ENCODE results near the gene RMDN3.

Gene RMDN3

DNA sequence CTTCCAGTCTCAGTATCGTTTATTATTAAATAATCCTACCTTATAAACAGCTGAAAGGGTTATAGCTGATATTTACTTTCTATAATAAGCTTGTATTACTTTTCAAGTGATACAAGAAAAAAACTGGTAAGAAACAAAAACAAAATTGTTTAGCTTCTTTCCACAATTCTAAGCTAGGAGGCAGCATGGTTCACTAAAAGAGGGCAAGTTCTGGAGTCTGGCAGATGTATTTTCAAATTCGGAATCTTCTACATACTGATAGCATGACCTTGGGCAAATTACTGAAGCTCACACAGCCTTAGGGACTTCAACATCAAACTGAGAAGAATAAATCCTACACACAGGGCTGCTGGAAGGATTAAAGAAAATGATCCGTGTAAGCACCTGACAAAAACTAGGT, 30.1 kb upstream of the RMDN3 start:
- TF ChIP-seq POLR2A (IDR thresholded peaks at IDR 0.05; ENCODE audit: low read length) (no peak), GATA1 (IDR thresholded peaks at IDR 0.05; ENCODE audit: low read depth, low read length) (no peak)
- no peak for DNase-seq

DNA sequence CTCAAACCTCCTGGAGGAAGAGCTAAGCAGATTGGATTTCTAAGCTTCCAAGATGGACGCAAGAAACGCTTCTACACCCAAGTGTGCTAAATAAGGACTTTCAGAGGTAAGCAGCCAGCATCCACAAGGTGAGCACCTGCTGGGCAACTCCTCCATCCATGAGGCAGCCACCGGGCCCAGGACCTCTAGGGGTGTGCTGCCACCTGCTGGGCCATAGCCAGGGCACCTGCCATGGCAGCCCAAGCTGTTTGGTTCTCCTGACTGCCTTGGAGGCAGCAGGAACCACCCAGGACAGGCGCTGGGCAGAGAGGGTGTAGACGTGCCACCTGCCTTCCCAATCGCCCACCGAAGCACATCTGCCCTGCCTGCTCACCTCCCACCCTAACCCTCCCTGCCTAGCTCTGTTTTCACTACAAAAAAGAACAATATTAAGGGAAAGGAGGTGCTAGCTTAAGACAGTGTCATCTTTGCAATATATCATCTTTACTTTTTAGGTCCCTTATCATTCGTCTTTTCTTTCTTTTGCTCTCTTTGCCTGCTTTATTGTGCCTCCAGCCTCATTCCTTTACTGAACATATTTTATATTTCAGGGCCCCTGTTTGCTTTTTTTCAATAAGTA, 27.7 kb upstream of the RMDN3 start:
- peak; percentile 76 to 89 for DNase-seq
- no peak for TF ChIP-seq POLR2A (IDR thresholded peaks at IDR 0.05; ENCODE audit: low read length)
- TF ChIP-seq GATA1 (IDR thresholded peaks at IDR 0.05; ENCODE audit: low read depth, low read length): no peak

DNA sequence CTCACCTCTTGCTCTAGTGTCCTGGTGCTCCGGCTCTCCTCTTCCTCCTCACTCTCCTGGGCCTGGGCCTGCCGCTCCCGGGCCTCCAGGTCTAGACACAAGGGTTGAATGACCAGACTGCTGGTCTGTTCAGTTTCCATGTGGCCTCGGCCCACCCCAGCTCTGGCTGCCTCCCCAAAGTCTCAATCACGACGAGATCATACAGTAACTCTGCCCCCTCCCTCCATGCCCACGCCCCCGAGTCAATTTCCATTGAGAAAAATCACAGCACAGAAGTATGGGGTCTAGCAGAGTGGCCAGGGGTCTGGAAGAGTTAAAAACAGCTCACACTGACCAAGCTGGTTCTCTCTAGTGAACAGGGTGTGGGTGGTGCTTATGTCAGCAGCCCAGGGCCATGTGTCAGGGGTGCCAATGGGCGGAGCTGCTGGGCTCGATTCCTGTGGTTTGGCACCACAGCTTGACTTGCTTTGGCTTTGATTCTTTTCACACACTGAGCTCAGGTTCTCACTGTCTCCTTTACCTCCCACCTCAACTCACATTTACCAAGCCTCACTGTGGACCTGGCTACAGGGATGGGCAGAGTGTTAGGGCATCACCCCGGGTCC, 21.6 kb upstream of the RMDN3 start:
- DNase-seq: no peak
- no peak for TF ChIP-seq GATA1 (IDR thresholded peaks at IDR 0.05; ENCODE audit: low read depth, low read length)
- no peak for TF ChIP-seq POLR2A (IDR thresholded peaks at IDR 0.05; ENCODE audit: low read length)

DNA sequence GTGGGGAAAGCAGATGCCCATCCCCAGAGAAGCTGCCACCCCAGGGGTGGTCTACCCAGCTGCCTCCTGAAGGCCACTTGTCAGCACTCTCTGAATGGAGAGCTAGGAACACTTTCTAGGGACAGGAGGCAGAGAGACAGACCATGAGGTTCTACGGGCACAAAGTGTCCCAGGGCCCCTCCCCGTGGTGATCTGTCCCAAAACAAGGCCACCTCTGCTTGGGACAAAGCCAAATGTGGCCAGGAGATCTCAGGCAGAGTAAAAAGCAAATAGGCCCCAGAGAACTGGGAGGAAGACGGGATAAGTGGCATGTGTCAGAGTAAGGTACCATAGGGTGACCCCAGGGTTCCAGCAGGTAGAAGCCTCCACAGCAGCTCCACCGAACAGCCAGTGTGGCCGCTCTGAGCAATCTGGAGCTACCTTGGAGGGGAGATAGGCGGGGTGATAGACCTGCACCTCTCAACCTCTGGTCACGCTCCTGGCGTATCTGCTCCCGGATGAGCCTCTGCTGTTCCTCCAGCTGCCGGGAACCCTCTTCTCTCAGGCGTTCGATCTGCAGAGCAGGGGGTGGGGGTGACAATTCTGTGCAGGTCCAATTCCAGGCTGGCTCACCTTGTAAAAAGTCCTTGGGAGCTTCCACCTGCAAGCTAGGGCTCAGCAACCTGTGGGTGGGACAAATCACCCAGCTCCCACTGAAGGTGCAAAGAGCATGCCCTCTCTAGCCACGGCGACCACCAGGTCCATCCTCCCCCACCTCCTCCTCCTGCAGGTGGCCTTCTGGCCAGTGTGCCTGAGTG, 20.9 kb upstream of the RMDN3 start:
- DNase-seq: no peak
- TF ChIP-seq GATA1 (IDR thresholded peaks at IDR 0.05; ENCODE audit: low read depth, low read length) (no peak), POLR2A (IDR thresholded peaks at IDR 0.05; ENCODE audit: low read length) (no peak)

DNA sequence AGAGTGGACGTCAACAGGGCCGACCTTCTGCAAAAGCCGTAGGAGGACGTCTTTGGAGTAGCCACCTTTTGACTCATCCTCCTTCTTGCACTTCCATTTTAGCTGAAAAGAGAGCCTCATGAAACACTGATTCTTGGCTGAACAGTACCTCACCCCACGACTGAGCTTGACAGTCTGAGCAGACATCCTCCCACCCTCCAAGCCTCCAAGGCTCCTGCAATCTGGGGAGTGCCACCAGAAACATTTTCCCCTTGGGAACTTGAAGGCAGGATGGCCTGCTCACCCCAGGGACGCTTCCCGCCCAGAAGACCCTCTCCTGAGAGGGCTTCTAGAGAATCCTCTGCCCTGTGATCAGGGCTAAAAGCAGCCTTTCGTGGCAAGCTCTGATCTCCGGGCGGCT, 20.0 kb upstream of the RMDN3 start:
- DNase-seq: no peak
- TF ChIP-seq GATA1 (IDR thresholded peaks at IDR 0.05; ENCODE audit: low read depth, low read length): no peak
- TF ChIP-seq POLR2A (IDR thresholded peaks at IDR 0.05; ENCODE audit: low read length): no peak

DNA sequence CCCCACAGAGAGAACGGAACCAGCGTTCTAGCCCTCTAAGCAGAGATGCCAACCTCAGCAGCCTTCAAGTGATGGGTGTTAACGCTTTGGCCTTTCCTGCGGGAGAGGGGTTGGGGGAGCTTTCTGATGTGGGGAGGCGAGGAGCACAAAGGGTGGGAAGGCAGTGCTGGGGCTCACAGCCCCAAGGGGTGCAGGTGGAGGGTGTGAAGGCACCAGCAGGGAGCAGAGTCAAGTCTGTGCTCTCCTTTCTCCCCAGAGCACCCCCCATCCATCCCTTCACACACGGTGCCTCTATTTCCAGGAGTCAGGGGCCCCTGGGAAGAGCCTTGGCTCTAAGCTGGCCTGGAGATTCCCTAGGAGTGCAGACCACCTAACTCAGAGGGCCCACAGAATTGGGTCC, 18.8 kb upstream of the RMDN3 start:
- no peak for TF ChIP-seq POLR2A (IDR thresholded peaks at IDR 0.05; ENCODE audit: low read length)
- no peak for TF ChIP-seq GATA1 (IDR thresholded peaks at IDR 0.05; ENCODE audit: low read depth, low read length)
- no peak for DNase-seq

DNA sequence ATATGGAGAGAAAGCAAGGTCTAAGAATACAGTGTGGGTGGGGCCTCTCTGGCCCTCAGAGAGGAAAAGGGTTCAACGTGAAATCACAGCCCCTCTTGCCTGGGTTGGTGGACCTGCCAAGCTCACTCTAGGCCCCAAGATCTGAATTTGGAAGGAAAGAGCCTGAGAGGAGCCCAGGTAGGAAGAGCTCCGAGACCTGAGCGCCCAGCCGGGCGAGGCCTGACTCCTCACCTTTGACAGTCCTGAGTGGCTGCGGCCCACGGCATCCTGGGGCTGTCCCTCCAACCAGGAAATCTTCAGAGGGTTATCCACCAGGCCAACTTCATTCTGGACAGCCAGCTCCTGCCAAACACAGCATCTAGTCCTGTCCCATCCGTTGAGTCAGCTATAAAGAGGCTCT, 18.4 kb upstream of the RMDN3 start:
- TF ChIP-seq POLR2A (IDR thresholded peaks at IDR 0.05; ENCODE audit: low read length) (no peak), GATA1 (IDR thresholded peaks at IDR 0.05; ENCODE audit: low read depth, low read length) (no peak)
- DNase-seq: no peak

DNA sequence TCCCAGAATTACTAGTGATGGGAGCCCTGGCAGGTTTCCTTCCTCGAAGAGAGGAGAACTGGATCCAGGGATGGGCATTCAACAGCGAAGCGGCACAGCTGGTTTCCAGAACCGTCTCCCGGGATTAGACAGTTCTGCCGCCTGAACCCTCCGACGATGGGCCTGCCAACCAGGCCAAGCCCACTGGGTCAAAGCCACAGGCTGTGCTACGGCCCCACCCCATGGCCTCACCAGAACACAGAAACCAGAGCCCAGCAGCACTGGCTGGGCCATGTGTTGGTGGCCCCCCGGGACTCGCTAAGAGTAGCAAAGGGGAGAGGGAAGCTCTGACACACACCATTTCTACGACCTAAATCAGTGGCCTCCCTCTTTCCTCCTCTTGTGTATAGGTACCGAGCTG, 17.0 kb upstream of the RMDN3 start:
- TF ChIP-seq POLR2A (IDR thresholded peaks at IDR 0.05; ENCODE audit: low read length) (no peak), GATA1 (IDR thresholded peaks at IDR 0.05; ENCODE audit: low read depth, low read length) (no peak)
- no peak for DNase-seq

DNA sequence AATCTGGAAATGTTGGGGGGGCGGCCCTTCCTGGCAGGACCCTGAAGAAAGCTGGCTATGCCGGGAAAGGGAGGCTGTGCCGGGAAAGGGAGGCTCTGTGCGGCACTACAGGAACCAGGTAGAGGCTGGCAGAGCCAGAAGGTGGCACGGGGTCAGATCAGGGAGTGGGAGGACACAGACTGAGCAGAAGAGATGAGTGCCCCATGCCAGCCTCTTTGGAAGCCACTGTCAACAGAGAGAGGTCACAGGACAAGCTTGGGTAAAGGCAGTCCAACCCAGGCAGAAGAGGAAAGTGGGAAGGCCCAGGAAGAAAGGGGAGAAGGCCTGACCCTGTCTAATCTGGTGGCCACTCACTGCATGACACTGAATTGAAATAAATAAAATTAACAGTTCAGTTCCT, 16.2 kb upstream of the RMDN3 start:
- DNase-seq: no peak
- TF ChIP-seq POLR2A (IDR thresholded peaks at IDR 0.05; ENCODE audit: low read length): no peak
- TF ChIP-seq GATA1 (IDR thresholded peaks at IDR 0.05; ENCODE audit: low read depth, low read length): no peak

DNA sequence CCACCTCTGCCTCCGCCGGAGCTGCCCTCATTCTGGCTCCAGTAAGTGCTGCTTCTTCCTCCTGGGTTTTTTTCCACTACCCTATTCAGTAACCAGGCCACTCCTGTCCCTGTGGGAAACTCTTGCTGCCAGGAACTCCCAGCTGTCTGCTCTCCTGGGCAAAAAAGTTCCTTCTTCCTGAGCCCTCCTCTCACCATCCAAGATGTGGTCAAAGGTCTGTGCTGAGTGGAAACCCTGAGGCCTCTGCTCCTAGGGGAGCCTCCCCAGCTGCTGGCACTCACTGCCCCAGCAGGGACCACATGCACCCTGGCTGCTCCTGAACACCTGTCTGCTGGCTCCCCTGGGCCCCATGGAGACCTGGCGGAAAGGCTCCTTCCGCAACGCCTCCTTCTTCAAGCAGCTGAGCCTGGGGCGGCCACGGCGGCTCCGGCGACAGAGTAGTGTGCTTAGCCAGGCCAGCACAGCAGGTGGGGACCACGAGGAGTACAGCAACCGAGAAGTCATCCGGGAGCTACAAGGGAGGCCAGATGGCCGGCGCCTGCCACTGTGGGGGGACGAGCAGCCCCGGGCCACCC, 15.2 kb upstream of the RMDN3 start:
- TF ChIP-seq GATA1 (IDR thresholded peaks at IDR 0.05; ENCODE audit: low read depth, low read length) (no peak), POLR2A (IDR thresholded peaks at IDR 0.05; ENCODE audit: low read length) (no peak)
- DNase-seq: no peak

DNA sequence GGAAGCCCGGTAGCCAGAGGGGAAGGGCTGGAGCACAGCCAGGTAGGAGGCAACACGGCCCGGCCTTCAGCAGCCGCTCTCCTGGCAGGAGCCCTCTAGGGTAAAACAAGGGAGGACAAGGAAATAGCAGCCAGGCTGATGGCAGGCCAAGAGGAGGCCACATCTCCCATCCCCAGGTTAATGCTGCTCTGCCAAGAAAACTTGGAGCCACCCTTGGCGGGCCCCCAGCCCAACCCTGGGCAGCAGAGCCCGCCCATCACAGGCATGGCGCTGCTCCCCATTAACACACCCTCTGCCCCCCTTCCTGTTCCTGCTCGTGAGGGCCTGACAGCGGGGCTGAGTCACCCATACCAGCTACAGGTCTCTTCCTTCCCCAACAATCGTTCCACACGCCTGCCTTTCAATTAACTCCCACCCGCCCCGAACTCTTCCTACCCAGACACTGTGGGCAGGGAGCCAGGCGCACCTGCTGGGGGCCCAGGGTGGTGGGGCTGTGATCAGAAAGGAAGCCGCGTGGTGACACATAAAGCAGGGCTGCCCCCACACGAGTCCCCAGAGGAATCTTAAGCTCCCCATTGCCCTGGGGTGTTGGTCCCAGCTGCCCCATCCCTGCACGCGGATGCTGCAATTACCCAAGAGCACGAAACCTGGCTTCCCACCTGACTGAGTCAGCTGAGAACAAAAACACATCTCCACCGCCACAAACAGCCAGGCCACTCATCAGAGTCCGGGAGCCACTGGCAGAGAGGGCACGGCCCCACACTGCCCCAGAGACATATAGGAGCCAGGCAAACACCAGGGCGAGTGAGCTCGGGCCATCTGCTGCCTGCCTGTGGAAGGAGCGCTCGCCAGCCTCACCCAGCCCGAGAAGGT, 14.5 kb upstream of the RMDN3 start, which contains the start of gene C15orf62:
Gene C15orf62, plus strand, starts transcription at position 707 of the 873 bp plus-strand sequence. CDS start 516 bp downstream, outside the sequence.
- DNase-seq: peak; percentile 73 to 83
- TF ChIP-seq GATA1 (IDR thresholded peaks at IDR 0.05; ENCODE audit: low read depth, low read length) (no peak), POLR2A (IDR thresholded peaks at IDR 0.05; ENCODE audit: low read length) (no peak)

DNA sequence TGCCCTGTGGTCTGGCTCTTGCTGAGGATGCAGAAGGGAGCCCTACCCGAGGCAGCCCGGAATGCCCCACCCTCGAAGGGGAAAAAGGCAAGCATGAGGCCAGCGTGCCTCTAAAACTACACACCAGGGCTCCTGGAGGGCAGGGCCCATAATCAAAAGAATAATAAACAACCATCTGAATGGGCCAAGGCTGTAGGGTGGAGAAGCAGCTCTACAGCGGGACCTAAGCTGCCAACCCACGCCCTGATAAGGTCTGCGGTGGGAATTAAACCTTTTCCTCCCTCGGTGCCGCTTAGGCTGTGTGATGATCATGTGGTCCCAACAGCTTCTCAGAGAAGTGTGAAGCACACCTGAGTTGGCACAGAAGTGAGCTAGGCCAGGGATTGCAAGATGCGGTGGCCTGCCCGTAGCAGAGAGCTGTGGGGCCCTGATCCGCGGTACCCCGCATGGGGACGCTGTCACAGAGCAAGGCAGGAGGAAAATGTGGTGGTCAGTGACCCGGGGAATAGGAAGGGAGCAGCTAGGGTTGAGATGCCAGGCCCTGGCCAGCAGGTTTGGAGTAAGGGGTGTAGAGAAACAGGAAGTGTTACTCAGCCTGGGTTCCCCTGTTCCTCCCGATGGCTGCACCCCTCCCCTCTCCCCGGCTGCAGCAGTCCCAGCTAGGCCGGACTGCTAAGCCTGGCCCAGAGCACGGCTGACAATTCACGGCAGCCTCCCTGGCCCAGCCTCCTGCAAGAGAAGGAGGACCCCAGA, 13.6 kb upstream of the RMDN3 start:
- TF ChIP-seq GATA1 (IDR thresholded peaks at IDR 0.05; ENCODE audit: low read depth, low read length): no peak
- no peak for TF ChIP-seq POLR2A (IDR thresholded peaks at IDR 0.05; ENCODE audit: low read length)
- DNase-seq: peak; percentile 51 to 56

Measured in erythroblast (primary cell).